Measurements from ENCODE around the gene NUS1. TPM values are rescaled to one million over a fixed set of nuclear protein-coding genes. Genes with fewer than 3 reads are reported as not detected.

NUS1 gene
- total RNA-seq, result 12.1 and 22.8 TPM in 2 replicates

GRCh38 chr6:117674991-117675657, at the start of gene NUS1:
Gene NUS1, plus strand, starts transcription at chr6:117675469. Its CDS starts 202 bp downstream, at chr6:117675671.

Other genes with a start within 250 kb of the NUS1 start
- not detected in 2 replicates for gene ROS1, start 249.5 kb upstream of the NUS1 start, total RNA-seq
- 24.3 and 27.6 TPM in 2 replicates for gene DCBLD1, start 192.8 kb upstream of the NUS1 start, total RNA-seq
- gene GOPC, start 73.0 kb upstream of the NUS1 start, total RNA-seq, result 32.4 and 39.2 TPM in 2 replicates
- gene SLC35F1, start 231.8 kb downstream of the NUS1 start, total RNA-seq, result under 0.01 TPM in 1 of 2 replicates, not detected in the other